ENCODE results near the gene PTTG1. TPM values are rescaled to one million over a fixed set of nuclear protein-coding genes. Genes with fewer than 3 reads are reported as not detected.

PTTG1 gene
- total and polyA plus RNA-seq, 4 donors: 0.75 to 84.0 (median 5.6) TPM

GRCh38 chr5:160390787-160391696 lies 30.6 kb upstream of the PTTG1 start:
- Histone ChIP-seq H3K9me3 (ENCODE audit: control insufficient read depth in 4 of 4, low read length in 3 of 4) (peaks cover 1 to 16% (median 4%) of the 10 kb centered on the region in 4 donors), H3K27me3 (ENCODE audit: control insufficient read depth in 4 of 4, insufficient read depth in 4 of 4, low read length in 3 of 4) (no peaks in the 10 kb centered on the region), H3K4me1 (ENCODE audit: control insufficient read depth in 4 of 4, insufficient read depth in 4 of 4, low read length in 3 of 4) (peaks cover 0 to 2% (median under 1%) of the 10 kb centered on the region in 4 donors), H3K4me3 (ENCODE audit: low read depth in 1 of 3, low read length in 3 of 3) (no peak overlapping the region), H3K27ac (ENCODE audit: low read depth in 1 of 2, low read length in 2 of 2) (no peak overlapping the region), H3K9ac (ENCODE audit: low read depth in 1 of 2, low read length in 2 of 2) (no peak overlapping the region), H3K36me3 (ENCODE audit: control insufficient read depth in 4 of 4, insufficient read depth in 3 of 4, low read depth in 1 of 4, low read length in 3 of 4) (no peaks in the 10 kb centered on the region)
- WGBS: 43% methylated on average over 8 of the region's 8 CpGs
- TF ChIP-seq RAD21 (IDR thresholded peaks at IDR 0.05) (peak; percentile 73 to 78), FOXA2 (IDR thresholded peaks at IDR 0.05) (no peak), GABPA (IDR thresholded peaks at IDR 0.05 in 1 of 2, conservative IDR thresholded peaks at IDR 0.05 in 1 of 2) (no peak), CTCF (IDR thresholded peaks at IDR 0.05; ENCODE audit: low read depth, low read length, missing input control) (peak; percentile 39), YY1 (IDR thresholded peaks at IDR 0.05) (no peak)
- no peak for DNase-seq (ENCODE audit: low spot score)

DNA sequence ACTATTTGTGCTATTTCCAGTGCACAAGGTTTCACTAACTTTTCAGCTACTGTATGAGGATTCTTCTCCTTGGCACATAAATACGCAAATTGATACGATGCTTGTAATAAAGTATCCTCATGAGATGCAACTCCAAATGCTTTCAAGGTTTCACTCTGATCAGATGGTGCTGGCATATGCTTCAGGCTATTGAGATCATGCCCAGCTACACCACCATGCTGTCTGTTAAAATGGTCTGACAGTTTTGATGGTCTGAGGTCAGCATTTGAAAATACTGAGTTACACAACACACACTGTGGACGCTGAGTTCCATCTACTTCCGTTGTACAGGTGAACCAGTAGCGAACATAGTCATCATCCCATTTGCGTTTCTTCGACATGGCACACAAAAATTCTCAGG lies 26.5 kb upstream of the PTTG1 start:
- DNase-seq (ENCODE audit: low spot score): no peak
- no peaks in the 10 kb centered on the region for H3K36me3 ChIP-seq (ENCODE audit: control insufficient read depth in 4 of 4, insufficient read depth in 3 of 4, low read depth in 1 of 4, low read length in 3 of 4)
- no peaks in the 10 kb centered on the region for H3K27me3 ChIP-seq (ENCODE audit: control insufficient read depth in 4 of 4, insufficient read depth in 4 of 4, low read length in 3 of 4)
- WGBS: 97% methylated on average over 7 of the region's 7 CpGs
- no peak overlapping the region for H3K4me3 ChIP-seq (ENCODE audit: low read depth in 1 of 3, low read length in 3 of 3)
- no peaks in the 10 kb centered on the region for H3K9me3 ChIP-seq (ENCODE audit: control insufficient read depth in 4 of 4, low read length in 3 of 4)
- no peak overlapping the region for H3K27ac ChIP-seq (ENCODE audit: low read depth in 1 of 2, low read length in 2 of 2)
- peaks cover 0 to 12% (median 7%) of the 10 kb centered on the region in 4 donors for H3K4me1 ChIP-seq (ENCODE audit: control insufficient read depth in 4 of 4, insufficient read depth in 4 of 4, low read length in 3 of 4)
- no peak overlapping the region for H3K9ac ChIP-seq (ENCODE audit: low read depth in 1 of 2, low read length in 2 of 2)
- no peak for TF ChIP-seq HNF4G (IDR thresholded peaks at IDR 0.05)
- TF ChIP-seq YY1 (IDR thresholded peaks at IDR 0.05): no peak
- TF ChIP-seq GABPA (IDR thresholded peaks at IDR 0.05 in 1 of 2, conservative IDR thresholded peaks at IDR 0.05 in 1 of 2): no peak
- no peak for TF ChIP-seq RAD21 (IDR thresholded peaks at IDR 0.05)
- TF ChIP-seq SP1 (IDR thresholded peaks at IDR 0.05): no peak
- TF ChIP-seq TAF1 (conservative IDR thresholded peaks at IDR 0.05): no peak
- TF ChIP-seq RXRA (IDR thresholded peaks at IDR 0.05): no peak
- TF ChIP-seq EGR1 (IDR thresholded peaks at IDR 0.05; ENCODE audit: low read depth in 2 of 2): no peak
- TF ChIP-seq HNF4A (conservative IDR thresholded peaks at IDR 0.05): no peak
- TF ChIP-seq, protein P1, sequence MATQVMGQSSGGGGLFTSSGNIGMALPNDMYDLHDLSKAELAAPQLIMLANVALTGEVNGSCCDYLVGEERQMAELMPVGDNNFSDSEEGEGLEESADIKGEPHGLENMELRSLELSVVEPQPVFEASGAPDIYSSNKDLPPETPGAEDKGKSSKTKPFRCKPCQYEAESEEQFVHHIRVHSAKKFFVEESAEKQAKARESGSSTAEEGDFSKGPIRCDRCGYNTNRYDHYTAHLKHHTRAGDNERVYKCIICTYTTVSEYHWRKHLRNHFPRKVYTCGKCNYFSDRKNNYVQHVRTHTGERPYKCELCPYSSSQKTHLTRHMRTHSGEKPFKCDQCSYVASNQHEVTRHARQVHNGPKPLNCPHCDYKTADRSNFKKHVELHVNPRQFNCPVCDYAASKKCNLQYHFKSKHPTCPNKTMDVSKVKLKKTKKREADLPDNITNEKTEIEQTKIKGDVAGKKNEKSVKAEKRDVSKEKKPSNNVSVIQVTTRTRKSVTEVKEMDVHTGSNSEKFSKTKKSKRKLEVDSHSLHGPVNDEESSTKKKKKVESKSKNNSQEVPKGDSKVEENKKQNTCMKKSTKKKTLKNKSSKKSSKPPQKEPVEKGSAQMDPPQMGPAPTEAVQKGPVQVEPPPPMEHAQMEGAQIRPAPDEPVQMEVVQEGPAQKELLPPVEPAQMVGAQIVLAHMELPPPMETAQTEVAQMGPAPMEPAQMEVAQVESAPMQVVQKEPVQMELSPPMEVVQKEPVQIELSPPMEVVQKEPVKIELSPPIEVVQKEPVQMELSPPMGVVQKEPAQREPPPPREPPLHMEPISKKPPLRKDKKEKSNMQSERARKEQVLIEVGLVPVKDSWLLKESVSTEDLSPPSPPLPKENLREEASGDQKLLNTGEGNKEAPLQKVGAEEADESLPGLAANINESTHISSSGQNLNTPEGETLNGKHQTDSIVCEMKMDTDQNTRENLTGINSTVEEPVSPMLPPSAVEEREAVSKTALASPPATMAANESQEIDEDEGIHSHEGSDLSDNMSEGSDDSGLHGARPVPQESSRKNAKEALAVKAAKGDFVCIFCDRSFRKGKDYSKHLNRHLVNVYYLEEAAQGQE (IDR thresholded peaks at IDR 0.05): no peak
- TF ChIP-seq, protein P2, sequence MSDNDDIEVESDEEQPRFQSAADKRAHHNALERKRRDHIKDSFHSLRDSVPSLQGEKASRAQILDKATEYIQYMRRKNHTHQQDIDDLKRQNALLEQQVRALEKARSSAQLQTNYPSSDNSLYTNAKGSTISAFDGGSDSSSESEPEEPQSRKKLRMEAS (IDR thresholded peaks at IDR 0.05): no peak
- no peak for TF ChIP-seq CTCF (IDR thresholded peaks at IDR 0.05; ENCODE audit: low read depth, low read length, missing input control)
- TF ChIP-seq, protein P3, sequence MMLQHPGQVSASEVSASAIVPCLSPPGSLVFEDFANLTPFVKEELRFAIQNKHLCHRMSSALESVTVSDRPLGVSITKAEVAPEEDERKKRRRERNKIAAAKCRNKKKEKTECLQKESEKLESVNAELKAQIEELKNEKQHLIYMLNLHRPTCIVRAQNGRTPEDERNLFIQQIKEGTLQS (IDR thresholded peaks at IDR 0.05): no peak
- no peak for TF ChIP-seq NR2F2 (IDR thresholded peaks at IDR 0.05)
- TF ChIP-seq FOXA1 (IDR thresholded peaks at IDR 0.05): no peak
- TF ChIP-seq FOXA2 (IDR thresholded peaks at IDR 0.05): no peak
- no peak for TF ChIP-seq ZBTB33 (IDR thresholded peaks at IDR 0.05)
- no peak for TF ChIP-seq JUND (IDR thresholded peaks at IDR 0.05)

Data from liver (tissue), 9 donors.